Measurements from ENCODE around the gene ATP2B2.

ATP2B2 gene

GRCh38 chr3:10344147-10344943 is 161.0 kb downstream of the ATP2B2 start:
- DNase-seq (ENCODE audit: low spot score): peak; percentile 15

- DNase-seq (ENCODE audit: low spot score): no peak
These were observed 161.9 kb downstream of the ATP2B2 start for GRCh38 chr3:10343526-10343925.

- no peak for DNase-seq (ENCODE audit: low spot score)
These were observed 162.6 kb downstream of the ATP2B2 start for GRCh38 chr3:10342781-10343180.

- no peak for DNase-seq (ENCODE audit: low spot score)
These were observed 163.4 kb downstream of the ATP2B2 start for GRCh38 chr3:10341901-10342398.

- DNase-seq (ENCODE audit: low spot score): no peak
These were observed 164.9 kb downstream of the ATP2B2 start for GRCh38 chr3:10340476-10340875.

- no peak for DNase-seq (ENCODE audit: low spot score)
These were observed 165.3 kb downstream of the ATP2B2 start for GRCh38 chr3:10340046-10340445.

- no peak for DNase-seq (ENCODE audit: low spot score)
These were observed 165.9 kb downstream of the ATP2B2 start for GRCh38 chr3:10339376-10339955.

GRCh38 chr3:10338591-10339353 is 166.6 kb downstream of the ATP2B2 start:
- no peak for DNase-seq (ENCODE audit: low spot score)

- DNase-seq (ENCODE audit: low spot score): no peak
These were observed 167.3 kb downstream of the ATP2B2 start for GRCh38 chr3:10338164-10338470.

- DNase-seq (ENCODE audit: low spot score): no peak
These were observed 167.8 kb downstream of the ATP2B2 start for GRCh38 chr3:10337323-10338163.

GRCh38 chr3:10336761-10337160 is 168.6 kb downstream of the ATP2B2 start:
- no peak for DNase-seq (ENCODE audit: low spot score)

GRCh38 chr3:10335871-10336622 is 169.3 kb downstream of the ATP2B2 start:
- DNase-seq (ENCODE audit: low spot score): no peak

- no peak for DNase-seq (ENCODE audit: low spot score)
These were observed 170.1 kb downstream of the ATP2B2 start for GRCh38 chr3:10335190-10335738.

GRCh38 chr3:10334459-10334858 is 170.9 kb downstream of the ATP2B2 start:
- DNase-seq (ENCODE audit: low spot score): no peak

GRCh38 chr3:10334042-10334441 is 171.3 kb downstream of the ATP2B2 start:
- no peak for DNase-seq (ENCODE audit: low spot score)

GRCh38 chr3:10333349-10333650 is 172.1 kb downstream of the ATP2B2 start:
- DNase-seq (ENCODE audit: low spot score): no peak

GRCh38 chr3:10332481-10333348 is 172.7 kb downstream of the ATP2B2 start:
- no peak for DNase-seq (ENCODE audit: low spot score)

- no peak for DNase-seq (ENCODE audit: low spot score)
These were observed 174.1 kb downstream of the ATP2B2 start for GRCh38 chr3:10331320-10331719.

GRCh38 chr3:10330319-10330718 is 175.1 kb downstream of the ATP2B2 start:
- DNase-seq (ENCODE audit: low spot score): no peak

- DNase-seq (ENCODE audit: low spot score): no peak
These were observed 175.8 kb downstream of the ATP2B2 start for GRCh38 chr3:10329495-10330015.
